Ectodermal cell (in vitro differentiated cells): Measurements from ENCODE around the gene LTO1.

ENCODE experiments used
- H3K27ac ChIP-seq: 2 replicates; pipeline ENCODE4 v1.7.0; 2013; ENCODE audit warnings: mild to moderate bottlenecking, low read depth, low read length; ENCODE audit not compliant: insufficient read depth, poor library complexity, severe bottlenecking
- H3K27me3 ChIP-seq: 2 replicates; pipeline ENCODE4 v1.7.0; 2013; ENCODE audit warnings: mild to moderate bottlenecking, low read length; ENCODE audit not compliant: insufficient read depth, control insufficient read depth, poor library complexity, severe bottlenecking
- H3K36me3 ChIP-seq: one replicate; pipeline ENCODE4 v1.7.0; 2013; ENCODE audit warnings: low read length; ENCODE audit not compliant: control insufficient read depth, insufficient read depth
- H3K4me1 ChIP-seq: one replicate; pipeline ENCODE4 v1.7.0; 2013; ENCODE audit warnings: low read length; ENCODE audit not compliant: control insufficient read depth, insufficient read depth
- H3K4me3 ChIP-seq: 2 replicates; pipeline ENCODE4 v1.7.0; 2013; ENCODE audit warnings: low read depth, low read length, control low read depth; ENCODE audit not compliant: insufficient read depth
- H3K9me3 ChIP-seq: 2 replicates; pipeline ENCODE4 v1.7.0; 2013; ENCODE audit warnings: mild to moderate bottlenecking, low read length, moderate library complexity; ENCODE audit not compliant: control insufficient read depth
- WGBS, 2 experiments: methylation state at CpG; one replicate each; pipeline ENCODE4 v1.1.7; 2013; ENCODE audit warnings: missing lambda C conversion rate in 2 of 2; 5-methylcytosine and 5-hydroxymethylcytosine counted together

Gene LTO1

GRCh38 chr11:69651834-69652620 lies 23.1 kb downstream of the LTO1 start:
- Histone ChIP-seq H3K36me3 (peaks cover 32% of the 10 kb centered on the region), H3K4me1 (peaks cover 13% of the 10 kb centered on the region), H3K27me3 (no peaks in the 10 kb centered on the region), H3K27ac (no peak overlapping the region), H3K4me3 (no peak overlapping the region), H3K9me3 (no peaks in the 10 kb centered on the region)
- WGBS, 2 experiments, result 96 to 97% methylated on average over 12 to 15 of the region's 15 CpGs

- WGBS, 2 experiments, result 95 to 96% methylated on average over 23 of the region's 23 CpGs
- H3K4me3 ChIP-seq, result no peak overlapping the region
- peaks cover 38% of the 10 kb centered on the region for H3K36me3 ChIP-seq
- no peaks in the 10 kb centered on the region for H3K27me3 ChIP-seq
- H3K9me3 ChIP-seq, result no peaks in the 10 kb centered on the region
- H3K4me1 ChIP-seq, result peaks cover 6% of the 10 kb centered on the region
- H3K27ac ChIP-seq, result no peak overlapping the region
These were observed 24.3 kb downstream of the LTO1 start for GRCh38 chr11:69650832-69651344.

GRCh38 chr11:69650081-69650831 lies 24.9 kb downstream of the LTO1 start:
- Histone ChIP-seq H3K27ac (no peak overlapping the region), H3K9me3 (no peaks in the 10 kb centered on the region), H3K4me3 (no peak overlapping the region), H3K36me3 (peaks cover 43% of the 10 kb centered on the region), H3K4me1 (peaks cover 10% of the 10 kb centered on the region), H3K27me3 (no peaks in the 10 kb centered on the region)
- WGBS, 2 experiments, result 95 to 96% methylated on average over 24 of the region's 24 CpGs

- Histone ChIP-seq H3K4me1 (peaks cover 17% of the 10 kb centered on the region), H3K4me3 (no peak overlapping the region), H3K27me3 (no peaks in the 10 kb centered on the region), H3K36me3 (peaks cover 46% of the 10 kb centered on the region), H3K9me3 (no peaks in the 10 kb centered on the region), H3K27ac (no peak overlapping the region)
- WGBS, 2 experiments, result 96 to 97% methylated on average over 10 of the region's 10 CpGs
These were observed 25.6 kb downstream of the LTO1 start for GRCh38 chr11:69649576-69649900.

- H3K27me3 ChIP-seq, result no peaks in the 10 kb centered on the region
- no peak overlapping the region for H3K4me3 ChIP-seq
- H3K36me3 ChIP-seq, result peaks cover 52% of the 10 kb centered on the region
- 95% methylated on average over 37 of the region's 37 CpGs for WGBS, 2 experiments
- no peak overlapping the region for H3K27ac ChIP-seq
- H3K4me1 ChIP-seq, result peaks cover 23% of the 10 kb centered on the region
- no peaks in the 10 kb centered on the region for H3K9me3 ChIP-seq
These were observed 26.2 kb downstream of the LTO1 start for GRCh38 chr11:69648679-69649575.

GRCh38 chr11:69647761-69648497 lies 27.2 kb downstream of the LTO1 start:
- Histone ChIP-seq H3K27ac (no peak overlapping the region), H3K9me3 (no peaks in the 10 kb centered on the region), H3K4me1 (peaks cover 29% of the 10 kb centered on the region), H3K4me3 (no peak overlapping the region), H3K36me3 (peaks cover 51% of the 10 kb centered on the region), H3K27me3 (no peaks in the 10 kb centered on the region)
- 93 to 94% methylated on average over 28 of the region's 28 CpGs for WGBS, 2 experiments

- 95 to 96% methylated on average over 11 of the region's 11 CpGs for WGBS, 2 experiments
- Histone ChIP-seq H3K9me3 (no peaks in the 10 kb centered on the region), H3K36me3 (peaks cover 51% of the 10 kb centered on the region), H3K4me1 (peaks cover 29% of the 10 kb centered on the region), H3K4me3 (no peak overlapping the region), H3K27me3 (no peaks in the 10 kb centered on the region), H3K27ac (no peak overlapping the region)
These were observed 27.8 kb downstream of the LTO1 start for GRCh38 chr11:69647390-69647748.

- Histone ChIP-seq H3K27ac (no peak overlapping the region), H3K36me3 (peaks cover 49% of the 10 kb centered on the region)
- WGBS, 2 experiments, result 83% methylated on average over 32 of the region's 32 CpGs
These were observed 28.4 kb downstream of the LTO1 start for GRCh38 chr11:69646493-69647389.

More at GRCh38 chr11:69646493-69647389, 28.4 kb downstream of the LTO1 start:
- Histone ChIP-seq H3K9me3 (no peaks in the 10 kb centered on the region), H3K4me3 (no peak overlapping the region), H3K4me1 (peaks cover 29% of the 10 kb centered on the region), H3K27me3 (no peaks in the 10 kb centered on the region)
